Stimulated activated naive B cell treated with anti-CD40 and anti-IgM and Interleukin-4, amounts not matched to agents 10 μg/mL and 1 μg/mL and 100 μg/mL, for 72 hours (primary cell): ENCODE data around the gene DNASE2B.
A peak's percentile ranks its signal among the peaks of the same experiment; 100 is the strongest.

ENCODE experiments used
- ATAC-seq, 2 donors: fragments of 150-1000 bp; cut with Tn5 transposase; replicated peaks; 2 replicates each; pipeline ENCODE4 v1.10.0; 2021; ENCODE audit warnings: moderate library complexity in 1 of 2
- DNase-seq: peaks from one replicate; pipeline ENCODE4 v3.0.0; 2021
- H3K27ac Mint-ChIP-seq: one replicate; pipeline ENCODE4 v1.8.0; 2022; ENCODE audit warnings: mild to moderate bottlenecking, mixed read lengths
- H3K27me3 Mint-ChIP-seq, 2 donors: one replicate each; pipeline ENCODE4 v1.8.0; 2022; ENCODE audit warnings: mixed read lengths in 2 of 2
- H3K36me3 Mint-ChIP-seq, 2 donors: one replicate each; pipeline ENCODE4 v1.8.0; 2022; ENCODE audit warnings: mixed read lengths in 2 of 2, mild to moderate bottlenecking in 1 of 2
- H3K4me1 Mint-ChIP-seq, 2 donors: one replicate each; pipeline ENCODE4 v1.8.0; 2022; ENCODE audit warnings: mixed read lengths in 2 of 2, mild to moderate bottlenecking in 1 of 2
- H3K4me3 Mint-ChIP-seq, 2 donors: one replicate each; pipeline ENCODE4 v1.8.0; 2022; ENCODE audit warnings: mild to moderate bottlenecking in 2 of 2, mixed read lengths in 2 of 2, moderate library complexity in 1 of 2
- H3K9me3 Mint-ChIP-seq, 2 donors: one replicate each; pipeline ENCODE4 v1.8.0; 2022; ENCODE audit warnings: mixed read lengths in 2 of 2, mild to moderate bottlenecking in 1 of 2

DNASE2B gene

GRCh38 chr1:84365225-84366221 lies 32.8 kb upstream of the DNASE2B start:
- H3K4me1 Mint-ChIP-seq = peaks cover 6 to 17% of the 10 kb centered on the region in 2 donors
- no peaks in the 10 kb centered on the region for H3K9me3 Mint-ChIP-seq
- ATAC-seq = peak; percentile 88 to 93
- H3K36me3 Mint-ChIP-seq = no peaks in the 10 kb centered on the region
- H3K4me3 Mint-ChIP-seq = no peak overlapping the region
- H3K27me3 Mint-ChIP-seq = no peaks in the 10 kb centered on the region
- no peak overlapping the region for H3K27ac Mint-ChIP-seq
- DNase-seq = no peak

- ATAC-seq (no peak), DNase-seq (no peak)
- no peak overlapping the region for H3K4me3 Mint-ChIP-seq
- no peaks in the 10 kb centered on the region for H3K27me3 Mint-ChIP-seq
- H3K9me3 Mint-ChIP-seq = no peaks in the 10 kb centered on the region
- no peaks in the 10 kb centered on the region for H3K36me3 Mint-ChIP-seq
- H3K27ac Mint-ChIP-seq = no peak overlapping the region
- peaks cover 6 to 17% of the 10 kb centered on the region in 2 donors for H3K4me1 Mint-ChIP-seq
These were observed 31.5 kb upstream of the DNASE2B start for GRCh38 chr1:84366786-84367185.

GRCh38 chr1:84367219-84367618 lies 31.1 kb upstream of the DNASE2B start:
- DNase-seq = no peak
- no peak for ATAC-seq
- H3K27ac Mint-ChIP-seq = no peak overlapping the region
- H3K36me3 Mint-ChIP-seq = no peaks in the 10 kb centered on the region
- H3K4me1 Mint-ChIP-seq = peaks cover 6 to 17% of the 10 kb centered on the region in 2 donors
- peaks cover 0 to under 1% of the 10 kb centered on the region in 2 donors for H3K27me3 Mint-ChIP-seq
- H3K4me3 Mint-ChIP-seq = no peak overlapping the region
- no peaks in the 10 kb centered on the region for H3K9me3 Mint-ChIP-seq

GRCh38 chr1:84368441-84368840 lies 29.8 kb upstream of the DNASE2B start:
- ATAC-seq (no peak), DNase-seq (no peak)
- Mint-ChIP-seq H3K27me3 (peaks cover 0 to 4% of the 10 kb centered on the region in 2 donors), H3K4me1 (peaks cover 4 to 10% of the 10 kb centered on the region in 2 donors), H3K4me3 (no peak overlapping the region), H3K9me3 (no peaks in the 10 kb centered on the region), H3K27ac (no peak overlapping the region), H3K36me3 (no peaks in the 10 kb centered on the region)

DNA sequence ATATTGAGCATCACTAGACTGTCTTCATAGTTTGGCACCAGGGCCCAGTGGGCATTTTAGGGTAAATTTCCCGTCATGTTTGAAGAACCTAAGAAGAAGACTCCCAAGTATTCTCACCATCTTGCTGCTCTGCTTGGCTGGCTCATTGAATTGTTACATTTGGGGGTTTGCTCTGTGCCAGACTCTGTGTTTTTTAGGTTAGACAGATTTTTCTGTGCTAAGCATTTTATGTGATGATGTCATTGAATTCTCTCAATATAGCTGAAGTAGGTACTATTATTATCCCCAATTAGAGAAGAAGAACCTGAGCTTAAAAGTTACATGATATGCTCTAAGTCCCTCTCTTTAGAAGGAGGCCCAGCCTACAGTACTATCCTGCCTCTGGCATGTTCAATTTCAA lies 28.0 kb upstream of the DNASE2B start:
- ATAC-seq = no peak
- Mint-ChIP-seq H3K4me3 (no peak overlapping the region), H3K4me1 (peaks cover 4 to 9% of the 10 kb centered on the region in 2 donors), H3K27me3 (peaks cover 0 to 4% of the 10 kb centered on the region in 2 donors), H3K27ac (no peak overlapping the region), H3K36me3 (no peaks in the 10 kb centered on the region), H3K9me3 (no peaks in the 10 kb centered on the region)
- DNase-seq = no peak

- Mint-ChIP-seq H3K27ac (no peak overlapping the region), H3K9me3 (no peaks in the 10 kb centered on the region), H3K36me3 (no peaks in the 10 kb centered on the region), H3K4me3 (no peak overlapping the region), H3K27me3 (peaks cover 0 to 4% of the 10 kb centered on the region in 2 donors), H3K4me1 (peaks cover under 1 to 3% of the 10 kb centered on the region in 2 donors)
- ATAC-seq (no peak), DNase-seq (no peak)
These were observed 27.4 kb upstream of the DNASE2B start for GRCh38 chr1:84370831-84371394.

- no peak for DNase-seq
- H3K27ac Mint-ChIP-seq = no peak overlapping the region
- peaks cover 0 to 4% of the 10 kb centered on the region in 2 donors for H3K27me3 Mint-ChIP-seq
- H3K36me3 Mint-ChIP-seq = no peaks in the 10 kb centered on the region
- no peak for ATAC-seq
- H3K9me3 Mint-ChIP-seq = no peaks in the 10 kb centered on the region
- no peak overlapping the region for H3K4me3 Mint-ChIP-seq
- H3K4me1 Mint-ChIP-seq = no peaks in the 10 kb centered on the region
These were observed 24.7 kb upstream of the DNASE2B start for GRCh38 chr1:84373436-84374141.

- H3K27ac Mint-ChIP-seq = no peak overlapping the region
- DNase-seq = no peak
- H3K27me3 Mint-ChIP-seq = peaks cover 0 to 4% of the 10 kb centered on the region in 2 donors
- no peaks in the 10 kb centered on the region for H3K9me3 Mint-ChIP-seq
- H3K36me3 Mint-ChIP-seq = no peaks in the 10 kb centered on the region
- no peak overlapping the region for H3K4me3 Mint-ChIP-seq
- H3K4me1 Mint-ChIP-seq = no peaks in the 10 kb centered on the region
- no peak for ATAC-seq
These were observed 23.1 kb upstream of the DNASE2B start for GRCh38 chr1:84374991-84375696.

DNA sequence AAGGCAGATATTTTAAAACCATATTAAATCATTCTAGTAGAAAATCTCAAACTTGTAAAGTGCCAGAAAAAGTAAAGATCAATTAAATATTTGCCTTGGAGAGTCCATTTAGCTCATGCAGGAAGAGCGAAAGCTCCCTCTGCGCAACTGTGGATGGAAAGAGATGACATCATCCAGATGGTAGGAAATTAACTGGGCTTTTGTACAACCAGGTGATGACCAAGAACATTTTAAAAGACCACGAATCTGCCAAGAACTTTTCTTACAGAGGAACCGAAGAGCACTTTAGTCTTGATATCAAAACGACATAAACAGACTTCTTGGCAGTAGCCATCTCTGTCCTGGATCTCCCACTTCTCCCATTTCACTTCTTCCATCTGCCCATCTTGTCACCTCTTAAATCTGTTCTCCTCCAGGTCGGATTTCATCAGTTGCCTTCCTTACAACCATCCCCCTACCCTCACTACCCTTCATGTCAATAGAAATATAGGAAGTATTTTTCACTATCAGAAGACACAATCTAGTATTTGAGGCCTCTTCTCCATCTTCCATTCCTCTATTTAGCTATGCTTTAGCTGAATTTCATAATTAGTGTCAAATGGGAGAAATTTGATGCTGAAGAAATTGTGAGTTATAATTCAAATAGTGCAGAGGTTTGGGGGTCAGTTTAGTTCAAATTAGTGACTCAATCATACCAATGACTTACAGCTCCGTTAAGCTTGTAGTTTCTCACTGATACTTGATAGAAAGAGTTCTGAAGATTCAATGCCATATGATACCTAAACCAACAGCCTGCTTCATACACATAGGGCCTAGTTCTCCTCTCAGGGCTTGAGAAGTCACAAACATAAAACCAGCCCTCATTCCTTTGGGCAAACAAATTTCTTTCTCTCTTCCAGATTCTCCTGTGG lies 22.0 kb upstream of the DNASE2B start:
- Mint-ChIP-seq H3K4me3 (no peak overlapping the region), H3K4me1 (no peaks in the 10 kb centered on the region), H3K27ac (no peak overlapping the region), H3K27me3 (peaks cover 0 to 4% of the 10 kb centered on the region in 2 donors), H3K9me3 (no peaks in the 10 kb centered on the region), H3K36me3 (no peaks in the 10 kb centered on the region)
- DNase-seq = no peak
- ATAC-seq = no peak

- ATAC-seq (no peak), DNase-seq (no peak)
- Mint-ChIP-seq H3K27me3 (peaks cover 0 to 1% of the 10 kb centered on the region in 2 donors), H3K4me1 (no peaks in the 10 kb centered on the region), H3K9me3 (no peaks in the 10 kb centered on the region), H3K27ac (no peak overlapping the region), H3K36me3 (no peaks in the 10 kb centered on the region), H3K4me3 (no peak overlapping the region)
These were observed 20.7 kb upstream of the DNASE2B start for GRCh38 chr1:84377480-84378095.

GRCh38 chr1:84379138-84379916 lies 19.0 kb upstream of the DNASE2B start:
- H3K27ac Mint-ChIP-seq = no peak overlapping the region

DNA sequence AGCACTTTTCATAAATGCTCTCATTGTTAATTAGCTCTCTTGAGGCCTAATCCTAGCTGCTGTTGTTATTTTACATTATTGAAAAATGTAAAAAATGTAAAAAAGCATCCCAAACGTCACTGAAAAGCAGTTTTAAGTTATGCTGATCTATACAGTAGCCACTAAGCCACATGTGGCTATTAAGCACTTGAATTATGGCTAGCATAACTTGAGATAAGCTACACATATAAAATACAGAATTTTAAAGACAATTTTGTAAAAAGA lies 18.4 kb upstream of the DNASE2B start:
- no peak overlapping the region for H3K27ac Mint-ChIP-seq
- no peak overlapping the region for H3K4me3 Mint-ChIP-seq
- H3K36me3 Mint-ChIP-seq = no peaks in the 10 kb centered on the region
- no peak for DNase-seq
- no peak for ATAC-seq
- no peaks in the 10 kb centered on the region for H3K9me3 Mint-ChIP-seq
- peaks cover 0 to 4% of the 10 kb centered on the region in 2 donors for H3K27me3 Mint-ChIP-seq
- no peaks in the 10 kb centered on the region for H3K4me1 Mint-ChIP-seq

More at GRCh38 chr1:84379138-84379916, 19.0 kb upstream of the DNASE2B start:
- Mint-ChIP-seq H3K4me1 (no peaks in the 10 kb centered on the region), H3K27me3 (peaks cover 0 to 4% of the 10 kb centered on the region in 2 donors), H3K36me3 (no peaks in the 10 kb centered on the region), H3K9me3 (no peaks in the 10 kb centered on the region), H3K4me3 (no peak overlapping the region)
- ATAC-seq (no peak), DNase-seq (no peak)
